Stimulated activated CD8-positive, alpha-beta memory T cell treated with anti-CD3 and anti-CD28 coated beads, Interleukin-4, amount 100 ng/mL, for 4 hours (primary cell): Measurements from ENCODE around the gene LSM14A.
"Not testable (repeated sequence)": the region's sequence is repeated elsewhere in the genome, so short reads cannot be mapped to it uniquely, and the experiment has no call there.

ENCODE experiments used
- DNase-seq, 2 donors: peaks; one replicate each; pipeline ENCODE4 v3.0.0-alpha.2; 2020; ENCODE audit warnings: low read depth in 2 of 2, low spot score in 1 of 2

Gene LSM14A

GRCh38 chr19:34155686-34156085, 16.6 kb upstream of the LSM14A start:
- DNase-seq: no peak

GRCh38 chr19:34158966-34159365, 13.3 kb upstream of the LSM14A start:
- not testable (repeated sequence) for DNase-seq

GRCh38 chr19:34159541-34159940, 12.8 kb upstream of the LSM14A start:
- DNase-seq: not testable (repeated sequence)

- DNase-seq: not testable (repeated sequence)
Measured at GRCh38 chr19:34161902-34162301, 10.4 kb upstream of the LSM14A start.

- DNase-seq: no peak
Measured at GRCh38 chr19:34165295-34165738, 7.0 kb upstream of the LSM14A start.

GRCh38 chr19:34169475-34170199, 2.7 kb upstream of the LSM14A start:
- not testable (repeated sequence) for DNase-seq

- DNase-seq: no peak
Measured at GRCh38 chr19:34171539-34171876, 796 bp upstream of the LSM14A start.

GRCh38 chr19:34172661-34173192, 423 bp downstream of the LSM14A start:
- no peak for DNase-seq

- no peak for DNase-seq
Measured at GRCh38 chr19:34173193-34173956, 1.1 kb downstream of the LSM14A start.

- DNase-seq: not testable (repeated sequence)
Measured at GRCh38 chr19:34175173-34175572, 2.9 kb downstream of the LSM14A start.

- no peak for DNase-seq
Measured at GRCh38 chr19:34176581-34176980, 4.3 kb downstream of the LSM14A start.

- no peak for DNase-seq
Measured at GRCh38 chr19:34178274-34178610, 5.9 kb downstream of the LSM14A start.

- DNase-seq: no peak
Measured at GRCh38 chr19:34179066-34179465, 6.8 kb downstream of the LSM14A start.

GRCh38 chr19:34180273-34180672, 8.0 kb downstream of the LSM14A start:
- no peak for DNase-seq

- no peak for DNase-seq
Measured at GRCh38 chr19:34180709-34181108, 8.4 kb downstream of the LSM14A start.

- DNase-seq: no peak
Measured at GRCh38 chr19:34181111-34181864, 9.0 kb downstream of the LSM14A start.

GRCh38 chr19:34182125-34182524, 9.8 kb downstream of the LSM14A start:
- DNase-seq: no peak

GRCh38 chr19:34184880-34185491, 12.7 kb downstream of the LSM14A start:
- DNase-seq: no peak

GRCh38 chr19:34186205-34186604, 13.9 kb downstream of the LSM14A start:
- no peak for DNase-seq

GRCh38 chr19:34187011-34187410, 14.7 kb downstream of the LSM14A start:
- DNase-seq: no peak

GRCh38 chr19:34188408-34188807, 16.1 kb downstream of the LSM14A start:
- DNase-seq: no peak
